Measurements from ENCODE around the gene TM6SF1.
A peak's percentile ranks its signal among the peaks of the same experiment; 100 is the strongest.

The TM6SF1 gene

DNA sequence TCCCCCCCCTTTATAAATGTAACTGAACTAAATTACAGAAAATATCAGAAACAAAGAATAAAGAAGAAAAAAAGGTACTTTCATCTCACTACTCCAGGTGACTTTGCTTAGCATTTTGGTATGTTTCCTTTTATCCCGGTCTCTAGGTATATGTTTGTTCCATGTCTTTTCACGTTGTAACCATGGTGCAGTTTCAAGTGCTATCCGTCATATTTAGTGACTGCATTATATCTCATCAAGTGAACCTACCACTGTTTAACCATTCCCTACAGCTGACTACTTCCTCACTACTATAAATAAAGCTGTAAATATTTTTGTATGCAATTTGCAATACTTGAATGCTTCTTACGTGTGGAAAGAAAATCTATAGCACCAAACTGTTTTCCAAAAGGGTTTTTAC is 42.6 kb upstream of the TM6SF1 start:
- Histone ChIP-seq H3K36me3 (ENCODE audit: control insufficient read depth, insufficient read depth, low read length) (peaks cover 7% of the 10 kb centered on the region; the same call in 1 of the 2 replicates), H3K27me3 (replicated peaks; ENCODE audit: control insufficient read depth, insufficient read depth, low read length) (no peaks in the 10 kb centered on the region), H3K4me3 (replicated peaks; ENCODE audit: low read depth, low read length) (peak overlapping the region; percentile 65)
- no peak for DNase-seq (ENCODE audit: extremely low read depth, insufficient read length)
- no peak for TF ChIP-seq CTCF (IDR thresholded peaks at IDR 0.05; ENCODE audit: insufficient read depth, low read length, poor library complexity, severe bottlenecking)

- DNase-seq (ENCODE audit: extremely low read depth, insufficient read length) = no peak
- no peak for TF ChIP-seq CTCF (IDR thresholded peaks at IDR 0.05; ENCODE audit: insufficient read depth, low read length, poor library complexity, severe bottlenecking)
- H3K4me3 ChIP-seq (replicated peaks; ENCODE audit: low read depth, low read length) = peak overlapping the region; percentile 65
- no peaks in the 10 kb centered on the region for H3K27me3 ChIP-seq (replicated peaks; ENCODE audit: control insufficient read depth, insufficient read depth, low read length)
- H3K36me3 ChIP-seq (ENCODE audit: control insufficient read depth, insufficient read depth, low read length) = peaks cover 7% of the 10 kb centered on the region; the same call in 1 of the 2 replicates
Measured at GRCh38 chr15:83065431-83065830, 42.0 kb upstream of the TM6SF1 start.

DNA sequence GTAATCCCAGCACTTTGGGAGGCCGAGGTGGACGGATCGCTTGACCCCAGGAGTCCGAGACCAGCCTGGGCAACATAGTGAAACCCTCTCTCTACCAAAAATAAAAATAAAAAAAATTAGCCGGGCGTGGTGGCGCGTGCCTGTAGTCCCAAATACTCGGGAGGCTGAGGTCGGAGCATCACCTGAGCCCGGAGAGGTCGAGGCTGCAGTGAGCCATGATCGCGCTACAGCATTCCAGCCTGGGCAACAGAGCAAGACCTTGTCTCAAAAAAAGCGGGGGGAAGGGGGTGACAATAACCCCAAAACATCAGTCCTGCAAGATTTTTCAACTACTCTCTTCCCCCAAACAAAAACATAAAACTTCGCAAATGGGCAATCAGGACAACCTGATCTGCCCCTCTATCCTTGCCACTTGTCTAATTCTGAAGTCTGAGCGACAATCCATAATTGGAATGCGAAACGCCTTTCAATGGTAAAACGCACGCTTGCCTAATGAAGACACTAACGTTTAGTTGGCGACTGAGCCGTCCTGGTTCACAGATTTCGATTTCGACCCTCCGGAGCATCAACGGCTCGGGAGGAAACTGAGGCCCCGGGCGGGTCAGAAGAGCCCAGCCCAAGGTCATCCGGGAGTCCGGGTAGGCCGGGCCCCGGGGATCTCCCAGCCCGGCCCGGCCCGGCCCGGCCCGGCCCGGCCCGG is 41.3 kb upstream of the TM6SF1 start:
- no peak for TF ChIP-seq CTCF (IDR thresholded peaks at IDR 0.05; ENCODE audit: insufficient read depth, low read length, poor library complexity, severe bottlenecking)
- Histone ChIP-seq H3K4me3 (replicated peaks; ENCODE audit: low read depth, low read length) (peak overlapping the region; percentile 65), H3K36me3 (ENCODE audit: control insufficient read depth, insufficient read depth, low read length) (peaks cover 7% of the 10 kb centered on the region; the same call in 1 of the 2 replicates), H3K27me3 (replicated peaks; ENCODE audit: control insufficient read depth, insufficient read depth, low read length) (no peaks in the 10 kb centered on the region)
- DNase-seq (ENCODE audit: extremely low read depth, insufficient read length) = no peak

GRCh38 chr15:83066734-83067637 is 40.5 kb upstream of the TM6SF1 start, which contains the start of gene BTBD1:
Gene BTBD1 (minus strand): TSS chr15:83067252. CDS start chr15:83067151, 101 bp downstream.
- H3K27me3 ChIP-seq (replicated peaks; ENCODE audit: control insufficient read depth, insufficient read depth, low read length) = no peaks in the 10 kb centered on the region
- peak; percentile 21 for TF ChIP-seq CTCF (IDR thresholded peaks at IDR 0.05; ENCODE audit: insufficient read depth, low read length, poor library complexity, severe bottlenecking)
- DNase-seq (ENCODE audit: extremely low read depth, insufficient read length) = peak; percentile 94

DNA sequence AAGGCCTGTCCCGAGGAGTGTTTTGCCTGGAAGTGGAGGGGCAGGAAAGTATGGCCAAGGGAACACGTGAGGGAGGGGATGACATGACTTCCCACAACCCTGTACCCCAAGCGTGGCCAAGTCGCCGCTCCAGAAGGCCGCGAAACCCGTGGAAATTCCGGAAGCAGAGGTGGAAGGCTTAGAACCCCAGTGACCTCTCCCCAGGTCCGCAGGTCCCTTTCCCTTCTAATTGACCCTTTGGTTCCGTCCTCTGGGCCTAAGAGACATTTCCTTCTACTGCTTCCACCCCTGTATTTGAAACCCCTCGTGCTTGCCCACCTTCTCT is 39.8 kb upstream of the TM6SF1 start:
- H3K36me3 ChIP-seq (ENCODE audit: control insufficient read depth, insufficient read depth, low read length) = no peaks in the 10 kb centered on the region
- no peak for TF ChIP-seq CTCF (IDR thresholded peaks at IDR 0.05; ENCODE audit: insufficient read depth, low read length, poor library complexity, severe bottlenecking)
- no peaks in the 10 kb centered on the region for H3K27me3 ChIP-seq (replicated peaks; ENCODE audit: control insufficient read depth, insufficient read depth, low read length)
- DNase-seq (ENCODE audit: extremely low read depth, insufficient read length) = no peak
- H3K4me3 ChIP-seq (replicated peaks; ENCODE audit: low read depth, low read length) = peak overlapping the region; percentile 65

More at GRCh38 chr15:83066734-83067637, 40.5 kb upstream of the TM6SF1 start, which contains the start of gene BTBD1:
- Histone ChIP-seq H3K4me3 (replicated peaks; ENCODE audit: low read depth, low read length) (peak within 1 kb of the TSS; percentile 65), H3K36me3 (ENCODE audit: control insufficient read depth, insufficient read depth, low read length) (no peaks in the 10 kb centered on the region)
